Gastrocnemius medialis (tissue), 4 donors: Measurements from ENCODE around the gene DOP1B.

ENCODE experiments used
- CTCF ChIP-seq, 5 experiments: fragments of 450-650 bp in 3 of 5; fragments of 200-600 bp in 2 of 5; sonication (generic) in 2 of 5; IDR thresholded peaks in 4 of 5; conservative IDR thresholded peaks in 1 of 5; 1 replicate in 4 of 5; 2 replicates in 1 of 5; pipeline ENCODE4 v1.5.1; 2016 to 2019; ENCODE audit warnings: antibody characterized with exemption in 5 of 5, mild to moderate bottlenecking in 3 of 5, moderate library complexity in 3 of 5
- POLR2A ChIP-seq, 2 donors: fragments of 450-650 bp; IDR thresholded peaks; one replicate each; pipeline ENCODE4 v1.6.1; 2017; ENCODE audit warnings: antibody characterized with exemption in 2 of 2, mild to moderate bottlenecking in 2 of 2, moderate library complexity in 2 of 2

GRCh38 chr21:36193200-36193599 is 36.6 kb downstream of the DOP1B start:
- no peak for TF ChIP-seq POLR2A (IDR thresholded peaks at IDR 0.05)
- no peak for TF ChIP-seq CTCF (IDR thresholded peaks at IDR 0.05 in 4 of 5, conservative IDR thresholded peaks at IDR 0.05 in 1 of 5)
